Thymus (tissue), 11 donors: Measurements from ENCODE around the gene SCAMP4. TPM values are rescaled to one million over a fixed set of nuclear protein-coding genes. Genes with fewer than 3 reads are reported as not detected.

Experiments used
- DNase-seq, 9 donors: peaks; one replicate each; pipeline ENCODE4 v3.0.0-alpha.2; 2013; ENCODE audit warnings: low spot score in 9 of 9, low read depth in 6 of 9, missing footprints in 1 of 9
- H3K27ac ChIP-seq, 2 donors: one replicate each; pipeline ENCODE4 v1.5.1; 2013; ENCODE audit warnings: control low read depth in 1 of 2, low read depth in 1 of 2, low read length in 1 of 2, mild to moderate bottlenecking in 1 of 2, moderate library complexity in 1 of 2
- H3K27me3 ChIP-seq, 2 donors: one replicate each; pipeline ENCODE4 v1.5.1; 2013; ENCODE audit warnings: low read length in 1 of 2; ENCODE audit not compliant: control insufficient read depth in 2 of 2, insufficient read depth in 1 of 2
- H3K36me3 ChIP-seq, 2 donors: one replicate each; pipeline ENCODE4 v1.5.1; 2013; ENCODE audit warnings: low read length in 1 of 2, mild to moderate bottlenecking in 1 of 2, moderate library complexity in 1 of 2; ENCODE audit not compliant: control insufficient read depth in 2 of 2, insufficient read depth in 2 of 2
- H3K4me1 ChIP-seq, 2 donors: one replicate each; pipeline ENCODE4 v1.5.1; 2013; ENCODE audit warnings: low read length in 2 of 2; ENCODE audit not compliant: control insufficient read depth in 2 of 2, insufficient read depth in 2 of 2
- H3K4me3 ChIP-seq, 2 donors: one replicate each; pipeline ENCODE4 v1.5.1; 2013; ENCODE audit warnings: low read length in 2 of 2, control low read depth in 1 of 2, mild to moderate bottlenecking in 1 of 2
- H3K9me3 ChIP-seq, 2 donors: one replicate each; pipeline ENCODE4 v1.5.1; 2013; ENCODE audit warnings: low read length in 1 of 2, mild to moderate bottlenecking in 1 of 2; ENCODE audit not compliant: control insufficient read depth in 2 of 2, insufficient read depth in 1 of 2
- WGBS: extraction: QIAGEN DNeasy Blood & Tissue Kit; methylation state at CpG from one replicate; pipeline ENCODE4 v1.1.7; 2013; 5-methylcytosine and 5-hydroxymethylcytosine counted together
- polyA plus RNA-seq: library from polyadenylated mRNA; stranded (reverse); fragments of 200-250 nt; gene quantifications from one replicate; pipeline ENCODE4 v1.2.3, GENCODE V29; 2013
- total RNA-seq: library from RNA; stranded (reverse); fragments of 120-200 nt; gene quantifications from one replicate; pipeline ENCODE4 v1.2.4, GENCODE V29; 2013
- donor health status: healthy.

The SCAMP4 gene
- total and polyA plus RNA-seq, 2 donors = 9.2 to 21.9 TPM

GRCh38 chr19:1935484-1936208, 30.4 kb downstream of the SCAMP4 start:
- Histone ChIP-seq H3K27me3 (no peaks in the 10 kb centered on the region), H3K9me3 (peaks cover 0 to 19% of the 10 kb centered on the region in 2 donors), H3K27ac (no peak overlapping the region), H3K36me3 (no peaks in the 10 kb centered on the region), H3K4me1 (peaks cover 6 to 20% of the 10 kb centered on the region in 2 donors), H3K4me3 (no peak overlapping the region)
- WGBS = 87% methylated on average over 11 of the region's 11 CpGs
- no peak for DNase-seq

- Histone ChIP-seq H3K27ac (no peak overlapping the region), H3K36me3 (no peaks in the 10 kb centered on the region), H3K4me3 (no peak overlapping the region), H3K27me3 (no peaks in the 10 kb centered on the region), H3K4me1 (peaks cover 6 to 20% of the 10 kb centered on the region in 2 donors), H3K9me3 (peaks cover 0 to 19% of the 10 kb centered on the region in 2 donors)
- no peak for DNase-seq
- 98% methylated on average over 3 of the region's 3 CpGs for WGBS
Measured at GRCh38 chr19:1936430-1936829, 31.2 kb downstream of the SCAMP4 start.

GRCh38 chr19:1936916-1937610, 31.9 kb downstream of the SCAMP4 start:
- Histone ChIP-seq H3K4me1 (peaks cover 6 to 20% of the 10 kb centered on the region in 2 donors), H3K36me3 (no peaks in the 10 kb centered on the region), H3K27me3 (no peaks in the 10 kb centered on the region), H3K9me3 (peaks cover 0 to 16% of the 10 kb centered on the region in 2 donors), H3K27ac (no peak overlapping the region), H3K4me3 (no peak overlapping the region)
- no peak for DNase-seq
- 96% methylated on average over 24 of the region's 24 CpGs for WGBS

- WGBS = 89% methylated on average over 7 of the region's 7 CpGs
- Histone ChIP-seq H3K27ac (no peak overlapping the region), H3K27me3 (no peaks in the 10 kb centered on the region), H3K4me3 (no peak overlapping the region), H3K9me3 (peaks cover 0 to 13% of the 10 kb centered on the region in 2 donors), H3K4me1 (peaks cover 7 to 29% of the 10 kb centered on the region in 2 donors), H3K36me3 (no peaks in the 10 kb centered on the region)
- DNase-seq = no peak
Measured at GRCh38 chr19:1938071-1938470, 32.9 kb downstream of the SCAMP4 start.

- DNase-seq = peak in 1 of 9 donors; percentile 33
- Histone ChIP-seq H3K9me3 (peaks cover 0 to 6% of the 10 kb centered on the region in 2 donors), H3K27ac (peak within 1 kb of the TSS; percentile 95 to 96), H3K27me3 (no peaks in the 10 kb centered on the region), H3K4me1 (peaks cover 14 to 40% of the 10 kb centered on the region in 2 donors), H3K4me3 (peak within 1 kb of the TSS; percentile 79 to 96), H3K36me3 (no peaks in the 10 kb centered on the region)
- under 1% methylated on average over 97 of the region's 97 CpGs for WGBS
Measured at GRCh38 chr19:1941146-1942077, 36.2 kb downstream of the SCAMP4 start, which contains the start of gene CSNK1G2. Gene CSNK1G2, plus strand, starts transcription at chr19:1941172. Its CDS starts 28,601 bp downstream, at chr19:1969773.

GRCh38 chr19:1942078-1942933, 37.1 kb downstream of the SCAMP4 start:
- Histone ChIP-seq H3K4me3 (peak overlapping the region; percentile 79 to 96), H3K36me3 (peaks cover 0 to 4% of the 10 kb centered on the region in 2 donors), H3K27me3 (no peaks in the 10 kb centered on the region), H3K27ac (peak overlapping the region; percentile 95 to 96), H3K4me1 (peaks cover 14 to 40% of the 10 kb centered on the region in 2 donors), H3K9me3 (peaks cover 0 to 6% of the 10 kb centered on the region in 2 donors)
- DNase-seq = peak in 6 of 9 donors; percentile 51 to 81 (median 64)
- under 1% methylated on average over 40 of the region's 40 CpGs for WGBS

- Histone ChIP-seq H3K27ac (peak overlapping the region; percentile 95 to 96), H3K4me1 (peaks cover 14 to 40% of the 10 kb centered on the region in 2 donors), H3K36me3 (peaks cover 0 to 6% of the 10 kb centered on the region in 2 donors), H3K27me3 (no peaks in the 10 kb centered on the region), H3K9me3 (peaks cover 0 to 6% of the 10 kb centered on the region in 2 donors), H3K4me3 (peak overlapping the region; percentile 79 to 96)
- no peak for DNase-seq
- 6% methylated on average over 21 of the region's 21 CpGs for WGBS
Measured at GRCh38 chr19:1942934-1943555, 37.8 kb downstream of the SCAMP4 start.
